Thyroid gland (tissue), 4 donors: ENCODE results near the gene CES5A. TPM values are rescaled to one million over a fixed set of nuclear protein-coding genes. Genes with fewer than 3 reads are reported as not detected.
"Not testable (repeated sequence)": the region's sequence is repeated elsewhere in the genome, so short reads cannot be mapped to it uniquely, and the experiment has no call there.

ENCODE experiments used
- DNase-seq, 2 donors: peaks; one replicate each; pipeline ENCODE4 v3.0.0-alpha.2; 2019
- H3K27ac ChIP-seq, 3 donors: fragments of 200-600 bp; sonication (generic); 1 replicate in 2 of 3; 2 replicates in 1 of 3; pipeline ENCODE4 v1.5.1; 2016 to 2019; ENCODE audit warnings: mild to moderate bottlenecking in 1 of 3, moderate library complexity in 1 of 3
- H3K27me3 ChIP-seq: fragments of 200-600 bp; sonication (generic); one replicate; pipeline ENCODE4 v1.5.1; 2019
- H3K36me3 ChIP-seq, 2 donors: fragments of 200-600 bp; sonication (generic); one replicate each; pipeline ENCODE4 v1.5.1; 2016 to 2019
- H3K4me1 ChIP-seq, 2 donors: fragments of 200-600 bp; sonication (generic); one replicate each; pipeline ENCODE4 v1.5.1; 2017 to 2019
- H3K4me3 ChIP-seq, 3 donors: fragments of 200-600 bp; sonication (generic); replicated peaks in 1 of 3; 1 replicate in 2 of 3; 2 replicates in 1 of 3; pipeline ENCODE4 v1.5.1; 2016; ENCODE audit warnings: mild to moderate bottlenecking in 1 of 3
- H3K9me3 ChIP-seq: fragments of 200-600 bp; sonication (generic); one replicate; pipeline ENCODE4 v1.5.1; 2017
- CTCF ChIP-seq, 6 experiments: fragments of 200-600 bp in 3 of 6; fragments of 450-650 bp in 3 of 6; sonication (generic) in 3 of 6; IDR thresholded peaks; one replicate each; pipeline ENCODE4 v1.5.1; 2016 to 2019; ENCODE audit warnings: antibody characterized with exemption in 6 of 6, mild to moderate bottlenecking in 2 of 6, inconsistent platforms in 1 of 6, moderate library complexity in 1 of 6
- POLR2A ChIP-seq, 2 donors: fragments of 450-650 bp; IDR thresholded peaks; one replicate each; pipeline ENCODE4 v1.6.1; 2017; ENCODE audit warnings: antibody characterized with exemption in 2 of 2, mild to moderate bottlenecking in 2 of 2, moderate library complexity in 1 of 2
- WGBS, 2 donors: methylation state at CpG; one replicate each; pipeline ENCODE4 v1.1.5; 2017; 5-methylcytosine and 5-hydroxymethylcytosine counted together
- intact Hi-C: fragments of 100-400 bp; cut with DNase I; formaldehyde crosslinking; loops from one replicate; pipeline ENCODE4 v1.15.1; 2023
- total RNA-seq, 4 donors: library from RNA; depleted of rRNA; stranded (reverse); fragments of >200 nt; gene quantifications; one replicate each; pipeline ENCODE4 v1.2.3, GENCODE V29; 2016

CES5A gene
- total RNA-seq, 4 donors from 2014 or later: not detected

GRCh38 chr16:55868980-55869379, 6.2 kb downstream of the CES5A start:
- DNase-seq: no peak
- Histone ChIP-seq H3K27me3 (no peaks in the 10 kb centered on the region), H3K4me1 (no peaks in the 10 kb centered on the region), H3K9me3 (no peaks in the 10 kb centered on the region), H3K4me3 (no peak overlapping the region), H3K27ac (no peak overlapping the region), H3K36me3 (no peaks in the 10 kb centered on the region)
- intact Hi-C loops: no loop called here
- 84 to 89% methylated on average over 7 of the region's 7 CpGs for WGBS, 2 donors
- TF ChIP-seq POLR2A (IDR thresholded peaks at IDR 0.05) (no peak), CTCF (IDR thresholded peaks at IDR 0.05) (no peak)

- DNase-seq: no peak
- H3K27me3 ChIP-seq: no peaks in the 10 kb centered on the region
- intact Hi-C loops: no loop called here
- H3K9me3 ChIP-seq: no peaks in the 10 kb centered on the region
- TF ChIP-seq POLR2A (IDR thresholded peaks at IDR 0.05) (no peak), CTCF (IDR thresholded peaks at IDR 0.05) (no peak)
- WGBS, 2 donors: 87 to 89% methylated on average over 2 of the region's 2 CpGs
- no peak overlapping the region for H3K4me3 ChIP-seq
- no peaks in the 10 kb centered on the region for H3K36me3 ChIP-seq
- H3K4me1 ChIP-seq: no peaks in the 10 kb centered on the region
- H3K27ac ChIP-seq: no peak overlapping the region
These were observed 7.0 kb downstream of the CES5A start for GRCh38 chr16:55868137-55868536.

- no peak for TF ChIP-seq CTCF (IDR thresholded peaks at IDR 0.05)
- no peak for TF ChIP-seq POLR2A (IDR thresholded peaks at IDR 0.05)
- no peaks in the 10 kb centered on the region for H3K9me3 ChIP-seq
These were observed 13.9 kb downstream of the CES5A start for GRCh38 chr16:55861288-55861687.

GRCh38 chr16:55857650-55858049, 17.5 kb downstream of the CES5A start:
- H3K36me3 ChIP-seq, intact Hi-C loops, H3K4me1 ChIP-seq, H3K27me3 ChIP-seq, H3K27ac ChIP-seq, H3K4me3 ChIP-seq, DNase-seq, H3K9me3 ChIP-seq: not testable (repeated sequence)
- WGBS, 2 donors: 79 to 83% methylated on average over 1 of the region's 1 CpG

More at GRCh38 chr16:55861288-55861687, 13.9 kb downstream of the CES5A start:
- Histone ChIP-seq H3K27ac (no peak overlapping the region), H3K27me3 (no peaks in the 10 kb centered on the region), H3K4me1 (no peaks in the 10 kb centered on the region), H3K36me3 (no peaks in the 10 kb centered on the region), H3K4me3 (no peak overlapping the region)
- WGBS, 2 donors: 77 to 81% methylated on average over 4 of the region's 4 CpGs
- intact Hi-C loops: no loop called here
- DNase-seq: no peak

GRCh38 chr16:55856950-55857349, 18.2 kb downstream of the CES5A start:
- DNase-seq: no peak
- Histone ChIP-seq H3K36me3 (no peaks in the 10 kb centered on the region), H3K4me3 (no peak overlapping the region), H3K27me3 (no peaks in the 10 kb centered on the region), H3K9me3 (no peaks in the 10 kb centered on the region), H3K27ac (no peak overlapping the region), H3K4me1 (no peaks in the 10 kb centered on the region)
- intact Hi-C loops: no loop called here
- 67 to 79% methylated on average over 3 of the region's 3 CpGs for WGBS, 2 donors
- no peak for TF ChIP-seq CTCF (IDR thresholded peaks at IDR 0.05)
- no peak for TF ChIP-seq POLR2A (IDR thresholded peaks at IDR 0.05)

GRCh38 chr16:55853114-55853513, 22.1 kb downstream of the CES5A start:
- no peak overlapping the region for H3K27ac ChIP-seq
- 74 to 83% methylated on average over 3 of the region's 3 CpGs for WGBS, 2 donors
- no peaks in the 10 kb centered on the region for H3K9me3 ChIP-seq
- intact Hi-C loops: no loop called here
- H3K36me3 ChIP-seq: no peaks in the 10 kb centered on the region
- TF ChIP-seq CTCF (IDR thresholded peaks at IDR 0.05): no peak
- TF ChIP-seq POLR2A (IDR thresholded peaks at IDR 0.05): no peak
- H3K4me3 ChIP-seq: no peak overlapping the region
- no peak for DNase-seq
- H3K4me1 ChIP-seq: no peaks in the 10 kb centered on the region
- no peaks in the 10 kb centered on the region for H3K27me3 ChIP-seq
